Stimulated activated CD8-positive, alpha-beta memory T cell treated with anti-CD3 and anti-CD28 coated beads, Interleukin-2, amount 100 ng/mL, for 1 hour (primary cell): Measurements from ENCODE around the gene ARSG.
"Not testable (repeated sequence)": the region's sequence is repeated elsewhere in the genome, so short reads cannot be mapped to it uniquely, and the experiment has no call there.

Experiments
- DNase-seq, 2 donors: peaks; one replicate each; pipeline ENCODE4 v3.0.0-alpha.2; 2020; ENCODE audit warnings: low read depth in 2 of 2

The ARSG gene

DNA sequence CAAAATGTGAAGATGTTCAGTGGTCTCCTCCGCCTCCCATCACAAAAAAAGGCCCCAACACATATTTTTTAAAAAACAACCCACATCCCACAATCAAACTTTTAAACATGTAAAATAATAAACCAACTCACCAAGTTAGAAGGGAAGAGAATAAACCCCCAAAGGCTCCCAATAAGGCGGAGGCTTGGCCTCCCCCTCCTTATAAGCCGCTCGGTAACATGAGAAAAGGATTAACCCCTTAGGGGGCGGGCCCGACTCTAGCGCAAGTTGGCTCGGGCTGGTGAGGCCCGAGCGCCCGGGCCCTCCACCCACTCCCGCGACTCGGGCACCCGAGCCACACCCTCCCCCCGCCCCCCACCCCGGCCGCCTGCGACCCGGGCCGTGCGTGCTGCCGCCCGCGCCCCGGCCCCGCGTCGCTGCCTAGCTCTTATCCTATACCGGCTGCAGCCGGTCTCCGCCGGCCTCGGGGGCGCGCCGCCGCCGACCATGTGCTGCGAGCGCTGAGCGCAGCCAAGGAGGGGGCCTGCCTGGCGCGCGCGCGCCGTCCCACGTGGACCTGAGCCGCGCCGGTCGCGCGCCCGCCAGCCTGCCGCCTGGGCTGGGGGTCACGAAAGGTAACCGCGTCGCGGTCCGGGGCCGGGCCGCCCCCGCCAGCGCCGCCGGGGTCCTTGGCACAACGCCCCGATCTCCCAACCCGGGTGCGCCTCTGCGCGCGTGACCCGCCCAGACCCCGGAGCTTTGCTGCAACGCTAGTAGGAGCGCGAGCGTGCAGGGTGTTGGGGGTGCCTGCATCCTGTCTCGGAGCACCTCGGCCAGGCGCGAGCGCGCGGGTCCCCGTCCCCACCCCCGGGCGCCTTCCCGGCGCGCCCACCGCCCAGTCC lies at the start of gene ARSG, which contains the start of gene SLC16A6:
Gene ARSG (plus strand): TSS at position 541 of the 881 bp plus-strand sequence. CDS start 15,999 bp downstream, outside the sequence.
Gene SLC16A6 (minus strand): TSS at position 173 of the 881 bp plus-strand sequence. CDS start 12,807 bp downstream, outside the sequence.
- peak; percentile 59 to 70 for DNase-seq

DNA sequence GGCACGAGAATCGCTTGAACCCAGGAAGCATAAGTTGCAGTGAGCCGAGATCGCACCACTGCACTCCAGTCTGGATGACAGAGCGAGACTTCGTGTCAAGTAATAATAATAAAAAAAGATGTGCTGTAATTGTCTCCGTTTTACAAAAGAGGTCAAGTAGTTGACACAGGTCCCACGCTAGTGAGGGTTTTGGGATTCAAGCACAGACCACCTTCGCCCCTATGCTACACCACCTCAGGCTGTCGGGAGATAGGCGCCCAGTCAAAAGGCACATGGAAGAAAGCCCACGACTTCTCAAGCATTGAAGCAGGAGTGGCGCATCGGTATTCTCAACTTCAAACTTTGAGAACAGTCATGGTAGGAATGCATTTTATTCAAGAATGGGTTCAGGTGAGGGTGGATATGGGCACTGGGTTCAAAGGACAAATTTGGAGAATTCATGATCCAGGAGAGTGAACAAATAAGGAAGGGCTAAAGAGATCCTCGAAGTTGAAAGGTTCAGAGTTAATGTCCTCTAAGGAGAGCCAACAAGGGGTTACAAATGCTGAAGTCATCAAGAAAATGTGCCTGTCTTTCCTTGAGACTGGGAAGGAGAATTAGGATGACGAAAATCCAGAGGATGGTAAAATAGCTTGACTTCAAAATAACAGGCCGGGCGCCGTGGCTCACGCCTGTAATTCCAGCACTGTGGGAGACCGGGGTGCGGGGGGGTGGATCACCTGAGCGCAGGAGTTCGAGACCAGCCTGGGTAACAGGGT lies 44.8 kb upstream of the ARSG start:
- DNase-seq: no peak

DNA sequence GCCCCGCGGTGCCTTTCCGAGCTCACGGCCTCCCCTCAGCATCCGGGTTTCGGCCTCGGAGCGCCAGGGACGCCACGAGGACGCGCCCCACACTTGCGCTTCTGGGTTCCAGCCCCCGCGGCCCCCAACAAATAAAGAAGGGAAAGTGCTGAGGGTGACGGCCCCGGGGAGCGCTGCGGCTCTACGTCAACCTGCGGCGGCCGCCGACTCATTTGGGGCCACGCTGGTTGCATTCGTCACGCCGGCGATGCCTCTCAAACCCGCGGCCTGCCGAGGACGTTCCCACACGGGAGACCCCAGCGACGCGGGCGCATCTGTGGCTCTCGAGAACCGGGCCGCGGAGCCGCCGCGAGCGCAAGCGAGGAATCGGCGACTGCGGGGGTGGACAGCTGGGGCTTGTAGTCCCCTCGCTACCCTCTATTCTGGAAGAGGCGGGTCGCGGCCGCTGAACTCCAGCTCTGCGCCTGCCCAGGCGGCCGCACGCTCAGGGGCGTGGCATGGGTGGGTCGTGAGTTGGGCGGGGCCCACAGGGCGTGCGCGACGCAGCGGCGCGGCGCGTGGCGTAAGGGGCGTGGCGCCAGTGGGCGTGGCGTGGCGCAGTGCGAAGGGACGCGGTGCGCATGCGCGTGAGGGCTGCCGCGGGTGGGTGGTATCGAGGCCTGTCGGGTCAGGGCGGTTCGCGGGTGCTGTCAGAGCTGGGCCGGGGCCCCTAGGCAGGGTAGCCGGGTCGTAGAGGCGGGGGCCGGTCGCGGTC lies 43.7 kb upstream of the ARSG start, which contains the start of gene AMZ2:
Gene AMZ2 (plus strand): TSS at position 599 of the 754 bp plus-strand sequence. CDS start 2,145 bp downstream, outside the sequence.
- peak; percentile 95 to 96 for DNase-seq

DNA sequence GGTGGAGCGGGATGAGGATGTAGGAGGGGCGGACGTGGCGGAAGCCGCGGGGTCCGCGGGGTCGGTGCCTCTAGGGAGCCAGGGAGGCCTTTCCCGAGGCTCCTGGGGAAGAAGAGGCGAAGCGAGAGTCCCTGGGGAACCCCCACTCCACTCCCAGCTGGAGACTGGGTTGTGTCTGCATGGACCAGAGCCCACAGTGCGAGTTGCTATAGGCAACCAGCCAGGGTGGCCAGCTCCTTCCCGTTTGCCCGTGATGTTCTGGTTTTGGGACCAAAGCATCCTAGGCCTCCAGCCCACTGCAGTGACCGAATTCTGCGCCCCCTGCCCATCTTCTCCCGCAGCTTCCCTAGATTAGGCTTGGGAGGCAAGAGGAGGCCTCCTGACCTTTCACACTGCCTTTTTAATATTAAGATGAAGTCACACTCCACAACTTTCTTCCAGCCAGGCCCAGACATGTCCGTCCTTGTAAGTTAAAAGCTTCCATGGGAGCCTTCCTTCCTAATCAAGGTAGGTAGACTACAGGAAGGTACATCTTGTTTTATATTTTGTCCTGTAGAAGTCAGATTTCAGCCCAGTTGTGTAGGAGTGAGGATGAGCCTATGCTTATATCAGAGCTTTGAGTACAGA lies 43.0 kb upstream of the ARSG start:
- no peak for DNase-seq

DNA sequence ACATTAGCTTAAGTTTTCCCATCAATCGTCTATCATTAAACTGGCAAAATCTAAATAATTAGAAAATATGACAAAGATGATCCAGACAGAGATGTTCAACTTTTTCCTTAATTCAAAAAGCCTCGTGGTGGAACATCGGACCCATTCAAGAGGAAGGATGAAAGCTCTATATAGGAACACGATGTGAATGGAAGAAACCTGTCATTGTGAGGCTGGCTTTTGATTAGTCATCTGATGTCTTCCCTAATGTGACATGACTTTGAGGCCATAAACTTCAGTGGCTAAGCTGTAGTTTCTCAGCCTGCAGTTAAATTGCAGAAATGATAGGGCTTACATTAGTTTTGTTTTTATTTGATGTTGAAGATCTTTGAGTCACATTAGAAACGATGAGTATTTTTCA lies 42.4 kb upstream of the ARSG start:
- no peak for DNase-seq

DNA sequence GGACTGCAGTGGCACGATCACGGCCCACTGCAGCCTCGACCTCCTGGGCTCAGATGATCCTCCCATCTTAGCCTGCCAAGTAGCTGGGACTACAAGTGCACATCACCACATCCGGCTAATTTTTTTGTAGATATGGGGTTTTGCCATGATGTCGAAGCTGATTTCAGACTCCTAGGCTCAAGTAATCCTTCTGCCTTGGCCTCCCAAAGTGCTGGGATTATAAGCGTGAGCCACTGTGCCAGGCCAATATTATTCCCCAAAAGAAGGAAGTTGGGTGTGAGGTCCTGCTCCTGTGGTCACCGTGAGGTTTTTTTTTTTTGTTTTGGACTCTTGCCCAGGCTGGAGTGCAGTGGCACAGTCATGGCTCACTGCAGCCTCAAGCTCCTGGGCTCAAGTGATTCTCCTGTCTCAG lies 41.9 kb upstream of the ARSG start:
- DNase-seq: no peak

DNA sequence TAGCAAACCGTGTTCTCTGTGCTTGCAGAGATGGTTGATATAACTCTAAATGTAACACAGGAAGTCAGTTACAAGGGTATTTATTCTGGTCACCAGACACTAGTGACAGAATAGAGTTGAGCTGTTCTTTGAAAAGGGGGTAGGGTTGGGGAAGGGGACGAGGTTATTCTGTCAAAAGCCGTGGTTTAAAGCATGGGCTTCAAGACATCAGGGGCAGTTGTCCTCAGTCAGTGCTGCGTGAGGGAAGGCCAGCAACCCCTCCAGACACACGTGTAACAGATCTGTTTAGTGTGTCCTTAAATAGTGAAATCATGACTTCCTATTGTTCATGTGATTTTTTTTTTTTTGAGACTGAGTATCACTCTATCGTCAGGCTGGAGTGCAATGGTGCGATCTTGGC lies 37.9 kb upstream of the ARSG start:
- DNase-seq: not testable (repeated sequence)

DNA sequence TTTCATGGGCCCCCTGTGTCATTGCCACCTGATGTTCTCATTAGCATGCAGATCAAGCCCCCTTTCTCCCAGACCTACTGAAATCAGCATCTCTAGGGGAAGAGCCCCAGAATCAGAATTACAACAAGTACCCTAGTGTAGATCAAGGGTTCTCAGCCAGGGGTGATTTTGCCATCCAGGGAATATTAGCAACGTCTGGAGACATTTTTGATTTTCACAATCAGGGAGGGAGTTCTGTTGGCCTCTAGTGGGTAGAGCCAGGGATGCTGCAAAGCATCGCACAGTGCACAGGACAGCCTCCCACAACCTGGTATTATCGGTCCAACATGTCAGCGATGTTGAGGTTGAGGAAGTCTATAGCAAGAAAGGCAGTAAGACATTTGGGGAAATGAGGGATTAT lies 36.1 kb upstream of the ARSG start:
- no peak for DNase-seq

DNA sequence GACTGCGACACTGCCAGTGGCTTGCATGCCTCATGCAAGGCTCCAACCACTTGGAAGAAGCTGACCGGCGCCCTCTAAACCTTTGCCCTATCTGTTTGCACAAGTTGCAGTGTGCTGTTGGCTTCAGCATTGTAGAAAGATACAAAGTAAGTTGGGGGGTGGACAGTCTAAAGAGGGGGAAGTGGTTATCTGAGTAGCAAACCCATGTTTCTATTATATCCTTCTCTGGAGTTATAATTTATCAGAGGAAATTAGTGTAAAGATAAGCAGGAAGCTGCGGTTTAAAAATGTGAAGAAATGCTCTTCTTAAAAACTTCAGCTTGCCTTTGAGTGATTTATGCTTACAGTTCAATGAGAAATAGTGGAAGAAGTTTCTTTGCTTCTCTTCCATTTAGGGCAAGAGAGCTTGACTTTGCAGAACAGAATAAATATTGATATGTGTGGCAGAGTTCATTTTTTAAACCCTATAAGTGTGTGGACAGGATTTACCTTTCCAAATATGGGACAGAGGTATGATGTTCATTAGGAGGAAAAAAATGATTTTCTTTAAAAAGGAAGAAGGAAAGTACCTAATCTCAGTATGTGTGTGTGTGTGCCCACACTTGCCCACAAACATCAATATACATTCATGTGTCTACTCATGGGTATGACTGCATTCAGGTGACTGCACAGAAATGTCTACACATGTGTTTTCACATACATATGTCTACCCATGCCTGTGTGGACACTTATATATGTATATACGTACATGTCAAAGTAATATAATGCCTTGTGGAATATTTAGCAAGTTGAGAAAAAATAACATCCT lies 35.4 kb upstream of the ARSG start:
- no peak for DNase-seq

DNA sequence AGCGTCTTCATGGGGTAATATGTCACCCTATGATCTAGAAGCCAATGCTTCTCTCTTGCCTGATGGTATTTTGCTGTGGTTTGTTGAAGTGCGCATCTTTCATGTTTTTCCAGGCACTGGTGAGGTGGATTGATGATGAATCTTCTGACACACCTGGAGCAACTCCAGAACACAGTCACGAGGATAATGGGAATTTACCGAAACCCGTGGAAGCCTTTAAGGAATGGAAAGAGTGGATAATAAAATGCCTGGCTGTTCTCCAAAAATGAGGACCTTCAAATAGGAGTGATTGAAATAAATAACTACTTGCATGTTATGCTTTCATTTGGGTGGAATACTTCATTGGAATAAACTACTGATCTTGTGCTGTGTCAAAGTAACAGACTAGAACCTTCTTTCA lies 34.6 kb upstream of the ARSG start:
- DNase-seq: not testable (repeated sequence)

DNA sequence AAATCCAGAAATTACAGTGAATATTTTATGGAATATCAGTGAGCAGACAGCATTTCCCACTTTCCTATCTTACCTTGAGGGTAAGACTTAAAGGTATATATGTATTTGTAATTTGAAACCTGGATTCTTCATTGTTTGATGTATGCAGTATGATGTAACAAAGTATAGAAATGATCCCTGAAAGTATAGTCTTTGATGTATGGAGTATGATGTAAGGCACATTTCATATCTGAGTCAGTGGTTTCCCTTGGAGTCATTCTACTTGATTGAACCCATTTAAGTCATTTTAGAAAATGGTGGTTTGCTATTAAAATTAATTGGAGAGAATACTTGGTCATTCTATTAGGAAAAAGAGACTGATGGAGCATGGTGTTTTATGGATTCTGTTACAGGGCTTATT lies 33.4 kb upstream of the ARSG start:
- DNase-seq: no peak

DNA sequence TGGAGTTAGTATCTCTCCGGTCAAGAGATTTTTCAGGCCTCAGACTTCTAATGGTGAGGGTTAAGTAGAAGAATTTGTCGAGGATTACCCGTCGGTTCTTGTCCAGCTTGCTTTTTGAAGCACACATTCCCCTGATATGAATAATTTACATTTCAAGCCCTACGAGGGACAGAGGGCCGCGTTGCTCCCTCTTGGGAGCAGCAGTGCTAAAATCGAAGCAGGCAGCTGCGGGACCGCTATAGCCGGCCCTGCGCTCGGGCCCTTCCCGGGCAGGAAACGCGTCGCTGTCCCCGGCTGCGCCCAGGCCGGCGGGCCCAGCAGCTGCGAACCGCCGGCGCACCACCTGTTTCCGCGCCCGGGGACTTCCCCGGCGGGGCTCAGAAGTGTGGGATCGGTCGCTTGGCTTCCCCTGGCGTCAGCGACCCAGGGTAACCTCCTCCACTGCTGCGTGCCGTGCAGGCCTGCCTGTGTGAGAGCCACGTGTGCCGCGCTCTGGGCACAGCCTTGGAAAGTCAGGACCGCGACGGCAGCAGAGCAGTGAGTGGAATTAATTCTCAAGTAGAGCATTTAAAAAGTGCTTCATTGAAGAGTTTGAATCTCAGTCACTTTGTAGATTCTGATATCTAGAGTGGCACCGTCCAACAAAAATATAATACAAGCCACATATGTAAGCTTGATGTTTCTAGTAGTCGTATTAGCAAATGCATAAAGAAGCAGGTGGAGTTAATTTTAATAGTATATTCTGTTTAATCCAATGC lies 32.2 kb upstream of the ARSG start:
- DNase-seq: peak; percentile 39 to 54

DNA sequence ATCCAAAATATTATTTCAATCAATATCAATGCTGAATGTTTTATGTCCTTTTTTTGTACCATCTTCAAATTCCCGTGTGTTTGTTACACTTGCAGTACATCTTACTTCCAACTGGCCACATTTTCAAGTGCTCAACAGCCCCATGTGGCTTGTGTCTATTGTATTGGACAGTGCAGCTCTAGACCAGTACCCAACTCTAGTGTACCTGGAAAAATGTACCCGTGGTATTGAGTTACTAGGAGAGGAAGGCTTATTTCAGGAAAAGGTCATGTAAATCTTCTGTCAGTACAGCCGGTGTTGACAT lies 31.7 kb upstream of the ARSG start:
- DNase-seq: not testable (repeated sequence)

DNA sequence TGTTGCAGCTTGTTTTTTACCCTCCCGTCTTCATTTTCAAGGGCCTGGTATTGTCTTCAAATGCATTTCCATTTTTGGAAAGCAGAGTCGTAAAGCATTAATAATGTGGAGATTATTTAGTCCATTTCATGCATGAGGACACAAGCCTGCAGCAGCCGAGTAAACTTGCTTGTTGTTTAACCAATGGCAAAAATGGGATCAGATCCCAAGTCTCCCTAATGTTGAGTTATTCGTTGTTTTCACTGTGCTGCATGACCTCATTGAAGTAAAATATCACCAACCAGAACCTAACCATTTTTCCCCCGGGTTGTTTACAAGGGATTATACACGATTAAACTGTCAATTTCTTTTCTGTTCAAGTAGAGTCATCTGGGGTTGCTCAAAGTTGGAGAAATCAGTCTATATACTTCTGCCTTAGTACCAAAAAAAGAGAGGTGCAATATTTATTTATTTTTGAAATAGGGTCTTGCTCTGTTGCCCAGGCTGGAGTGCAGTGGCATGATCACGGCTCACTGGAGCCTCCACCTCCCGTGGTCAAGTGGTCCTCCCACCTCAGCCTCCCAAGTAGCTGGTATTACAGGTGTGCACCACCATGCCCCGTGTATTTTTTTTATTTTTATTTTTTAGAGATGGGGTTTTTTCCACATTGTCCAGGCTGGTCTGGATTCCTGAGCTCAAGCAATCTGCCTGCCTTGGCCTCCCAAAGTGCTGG lies 31.1 kb upstream of the ARSG start:
- DNase-seq: no peak

DNA sequence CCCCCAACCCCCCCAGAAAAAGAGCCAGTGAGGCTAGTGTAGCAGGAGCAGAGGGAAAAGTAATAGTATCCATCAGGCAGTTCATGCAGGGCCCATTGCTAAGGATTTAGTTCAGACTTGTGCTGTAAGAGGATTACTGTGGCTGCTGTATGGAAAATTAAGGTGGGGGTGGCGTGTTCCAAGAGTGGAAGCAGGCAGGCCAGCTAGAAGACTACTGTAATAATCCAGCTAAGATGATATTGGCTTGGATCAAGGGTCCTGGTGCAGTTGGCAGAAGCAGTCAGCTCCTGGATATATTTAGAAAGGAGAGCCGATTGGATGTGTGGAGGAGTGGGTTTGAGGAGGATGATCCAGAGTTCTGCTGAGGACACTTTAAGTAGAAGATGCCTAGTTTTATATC lies 28.8 kb upstream of the ARSG start:
- not testable (repeated sequence) for DNase-seq

DNA sequence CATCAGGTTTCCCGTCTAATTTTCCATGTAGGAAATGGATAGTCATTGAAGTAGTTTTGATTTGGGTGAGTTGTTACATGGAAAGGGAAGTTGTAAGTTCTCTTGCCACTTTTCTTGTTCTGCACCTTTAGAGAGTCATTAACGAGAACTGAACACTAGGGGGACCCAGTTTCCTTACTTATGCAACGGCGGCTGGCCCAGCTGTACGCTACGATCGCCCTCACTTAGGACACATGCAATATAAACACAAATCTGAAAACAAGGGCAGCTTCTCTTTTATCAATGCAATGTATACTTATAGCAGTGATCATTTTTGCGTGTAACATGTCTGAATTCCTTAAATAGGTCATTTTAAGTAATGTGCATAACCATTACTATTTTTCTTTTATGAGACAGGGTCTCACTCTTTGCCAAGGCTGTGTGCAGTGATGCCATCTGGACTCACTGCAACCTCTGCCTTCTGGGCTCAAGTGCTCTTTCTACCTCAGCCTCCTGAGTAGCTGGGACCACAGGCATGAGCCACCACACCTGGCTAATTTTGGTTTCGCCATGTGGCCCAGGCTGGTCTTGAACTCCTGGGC lies 28.1 kb upstream of the ARSG start:
- DNase-seq: not testable (repeated sequence)

DNA sequence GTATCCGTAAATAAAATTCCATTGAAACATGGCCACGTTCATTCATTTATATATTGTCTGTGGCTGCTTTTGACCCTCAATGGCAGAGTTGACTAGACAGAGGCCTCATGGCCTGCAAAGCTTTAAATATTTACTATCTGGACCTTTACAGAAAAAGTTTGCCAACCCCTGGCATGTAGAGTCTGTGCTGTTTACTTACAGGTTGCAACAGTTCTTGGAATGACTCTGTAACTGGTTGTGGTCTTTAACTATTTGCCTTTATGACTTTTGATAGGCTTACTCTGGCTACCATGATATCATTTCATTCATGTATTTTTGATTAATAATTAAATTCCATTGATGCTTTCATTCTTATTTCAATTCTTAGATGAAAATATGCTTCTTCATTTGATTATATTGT lies 25.5 kb upstream of the ARSG start:
- not testable (repeated sequence) for DNase-seq

DNA sequence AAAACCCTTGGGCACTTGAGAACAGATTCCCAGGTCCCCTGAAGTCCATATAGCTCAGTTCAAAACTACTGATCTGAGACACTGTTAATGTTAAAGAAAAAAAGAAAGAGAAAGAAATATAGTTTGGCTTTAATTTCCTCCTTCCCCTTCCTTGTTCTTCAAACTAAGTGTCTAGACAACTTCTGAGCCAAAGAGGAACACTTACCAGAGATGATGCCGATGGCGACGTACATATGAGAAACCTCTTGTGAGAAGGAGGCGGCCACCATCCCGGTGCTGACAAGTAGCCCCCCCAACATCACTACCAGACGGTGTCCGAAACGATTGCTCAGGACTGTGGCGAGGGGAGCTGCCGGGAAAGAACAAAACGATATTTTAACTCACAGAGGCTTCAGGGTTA lies 17.6 kb upstream of the ARSG start:
- no peak for DNase-seq

DNA sequence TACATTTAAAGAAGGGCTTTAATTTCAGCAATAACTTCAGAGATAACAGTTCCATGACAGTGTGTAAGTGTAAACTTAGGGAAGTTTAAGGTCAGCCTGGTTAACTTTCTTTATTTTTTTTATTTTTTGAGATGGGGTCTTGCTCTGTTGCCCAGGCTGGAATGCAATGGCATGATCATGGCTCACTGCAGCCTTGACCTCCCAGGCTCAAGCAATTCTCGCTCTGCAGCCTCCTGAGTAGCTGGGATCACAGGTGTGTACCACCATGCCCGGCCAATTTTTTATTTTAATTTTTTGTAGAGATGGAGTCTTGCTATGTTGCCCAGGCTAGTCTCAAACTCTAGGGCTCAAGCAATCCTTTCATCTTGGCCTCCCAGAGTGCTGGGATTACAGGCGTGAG lies 15.0 kb upstream of the ARSG start:
- not testable (repeated sequence) for DNase-seq
